ENCODE results near the gene ENO1. TPM values are rescaled to one million over a fixed set of nuclear protein-coding genes. Genes with fewer than 3 reads are reported as not detected.

Gene ENO1
- polyA plus RNA-seq, 10 donors = 334 to 487 (median 376) TPM

DNA sequence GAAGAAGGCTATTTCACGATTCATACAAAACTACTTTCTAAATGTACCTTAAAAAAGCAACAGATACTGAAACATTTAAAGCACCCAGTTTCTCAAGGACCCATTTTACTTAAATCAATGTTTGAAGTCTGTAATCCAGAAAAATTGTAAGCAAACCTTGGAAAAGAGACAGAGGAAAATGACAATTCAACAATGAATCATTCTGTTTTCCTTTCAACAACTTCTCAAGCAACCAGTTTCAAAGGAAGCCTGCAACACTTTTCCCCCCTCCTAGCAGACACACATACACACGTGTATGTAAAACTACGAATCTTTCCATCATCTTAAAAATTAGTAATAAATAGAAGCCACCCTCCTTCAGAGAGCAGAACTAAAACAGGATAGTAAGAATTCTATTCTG, 62.2 kb downstream of the ENO1 start:
- DNase-seq = peak in 2 of 3 donors; percentile 19 to 50

DNA sequence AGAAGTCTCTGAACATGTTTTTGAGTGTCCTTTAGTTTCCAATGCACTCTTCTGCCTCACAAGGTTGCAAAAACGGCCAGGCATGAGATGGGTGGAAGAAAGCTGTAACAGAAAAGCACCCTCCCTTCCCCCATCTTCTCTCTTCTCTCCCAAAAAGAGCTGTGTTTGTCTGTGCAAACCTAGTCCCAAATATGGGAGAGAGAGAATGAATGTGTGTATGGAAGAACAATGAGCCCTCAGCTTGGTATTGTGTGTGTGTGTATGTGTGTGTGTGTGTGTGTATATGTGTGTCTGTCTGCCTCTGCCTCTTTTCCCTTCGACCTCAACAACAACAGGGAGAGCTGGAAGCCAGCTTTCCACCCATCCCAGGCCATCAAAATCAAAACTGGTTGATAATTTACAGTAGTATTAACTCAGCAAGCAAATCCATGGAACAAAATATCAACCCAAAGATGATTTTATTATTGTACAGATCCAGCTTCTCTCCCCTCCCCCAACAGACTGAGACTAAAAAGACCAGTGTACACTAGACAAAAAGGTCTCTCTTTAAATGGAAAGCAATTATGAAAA, 62.8 kb downstream of the ENO1 start:
- DNase-seq = peak in 2 of 3 donors; percentile 33 to 52

DNA sequence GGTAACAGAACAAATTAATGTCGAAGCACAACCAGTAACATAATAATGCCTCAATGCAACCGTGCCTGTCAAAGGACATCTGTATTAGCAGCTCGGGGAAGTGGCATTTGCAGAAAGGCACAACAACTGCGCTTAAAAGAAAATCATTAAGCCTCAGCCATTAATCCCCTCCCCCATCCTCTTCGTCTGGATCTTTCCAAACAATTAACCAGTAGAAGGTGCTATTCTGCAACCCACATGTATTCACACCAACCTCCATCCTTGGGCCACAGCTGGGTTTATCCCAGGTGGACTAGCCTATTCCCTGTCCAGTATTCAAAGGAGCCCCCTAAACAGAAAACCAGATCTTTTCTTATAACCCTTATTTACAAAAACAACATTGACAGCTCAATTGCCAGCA, 63.6 kb downstream of the ENO1 start:
- DNase-seq = no peak

DNA sequence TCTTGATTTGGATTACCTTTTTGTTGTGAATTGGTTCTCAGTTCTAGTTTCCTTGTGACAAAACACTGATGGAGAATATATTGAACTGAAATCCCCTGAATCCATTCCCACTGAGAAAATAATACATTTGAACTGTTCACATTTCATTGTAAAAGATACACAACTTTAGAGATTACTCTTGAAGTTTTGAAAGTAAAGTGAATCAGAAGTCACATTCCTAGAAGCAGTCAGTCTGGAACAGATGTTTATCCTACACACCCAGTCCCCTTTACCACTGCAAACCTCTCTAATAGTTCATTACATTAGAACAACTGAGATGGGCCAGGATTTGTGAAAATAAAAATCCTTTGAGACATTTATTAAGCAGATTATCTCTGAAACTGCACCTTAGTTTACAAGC, 64.5 kb downstream of the ENO1 start:
- DNase-seq = no peak

DNA sequence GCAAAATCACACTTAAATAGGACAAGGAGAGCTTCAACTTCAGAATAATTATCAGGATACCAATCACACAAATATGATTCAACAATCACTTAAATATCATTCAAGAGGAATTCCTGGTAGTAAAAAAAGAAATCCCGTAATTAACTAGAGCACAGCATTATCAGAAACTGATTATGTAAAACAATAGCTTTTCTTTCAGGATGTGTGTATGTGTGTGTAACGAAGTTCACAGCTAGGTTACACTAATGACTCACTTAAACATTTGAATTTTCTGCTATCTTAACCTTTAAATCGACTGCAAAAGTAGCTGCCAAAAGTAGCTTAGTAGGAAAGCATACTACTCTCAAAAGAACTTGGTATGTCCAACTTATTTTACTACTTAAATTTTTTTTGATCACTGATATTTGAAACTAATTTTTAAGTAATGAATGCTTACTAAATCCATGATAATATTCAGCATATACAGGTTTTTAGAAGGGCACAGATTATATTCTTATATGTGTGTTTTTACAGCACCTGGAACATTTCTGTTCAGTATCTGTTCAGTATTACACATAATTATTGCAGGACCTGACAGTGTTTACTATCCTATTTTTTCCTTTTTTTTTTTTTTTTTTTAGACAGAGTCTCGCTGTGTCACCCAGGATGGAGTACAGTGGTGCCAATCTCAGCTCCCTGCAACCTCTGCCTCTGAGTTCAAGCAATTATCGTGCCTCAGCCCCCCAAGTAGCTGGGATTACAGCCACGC, 65.3 kb downstream of the ENO1 start:
- DNase-seq = no peak

DNA sequence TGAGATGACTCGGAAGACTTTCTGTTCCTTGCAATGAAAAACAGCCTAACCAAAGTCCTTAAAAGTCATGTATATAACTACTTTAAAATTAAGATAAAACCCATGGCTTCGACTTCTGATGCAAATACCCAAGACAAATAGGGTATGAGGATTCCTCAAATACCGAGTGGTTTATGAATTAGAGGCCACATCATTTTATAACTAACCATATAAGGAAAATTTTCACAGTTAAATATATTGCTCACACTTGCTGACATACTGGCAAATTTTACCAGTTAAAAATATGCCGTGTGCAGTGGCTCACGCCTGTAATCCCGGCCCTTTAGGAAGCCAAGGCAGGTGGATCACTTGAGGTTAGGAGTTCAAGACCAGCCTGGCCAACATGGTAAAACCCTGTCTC, 66.4 kb downstream of the ENO1 start:
- no peak for DNase-seq

Other genes with a start within 250 kb of the ENO1 start
- gene RERE, start 61.0 kb downstream of the ENO1 start, polyA plus RNA-seq (ENCODE audit: insufficient read length in 10 of 10) = 10 to 100 TPM; 61.7 to 94.3 (median 77.6) TPM
- under 1 TPM in 2 of 10 donors, not detected in 8; 0.20 to 0.26 TPM for gene CA6, start 67.2 kb upstream of the ENO1 start, polyA plus RNA-seq (ENCODE audit: insufficient read length in 10 of 10)
- gene SLC2A7, start 147.7 kb upstream of the ENO1 start, polyA plus RNA-seq (ENCODE audit: insufficient read length in 10 of 10) = not detected
- 10 to 100 TPM in 3 of 10 donors, 1 to 10 TPM in 7; 2.4 to 16.5 (median 6.2) TPM for gene SLC2A5, start 190.9 kb upstream of the ENO1 start, polyA plus RNA-seq (ENCODE audit: insufficient read length in 10 of 10)

Measured in muscle of back (tissue), 11 donors.